ENCODE data around the gene SPACA6. TPM values are rescaled to one million over a fixed set of nuclear protein-coding genes. Genes with fewer than 3 reads are reported as not detected.
A peak's percentile ranks its signal among the peaks of the same experiment; 100 is the strongest.

Gene SPACA6
- total RNA-seq, 6 donors from 2014 or later = 6.2 to 157 (median 19.7) TPM

DNA sequence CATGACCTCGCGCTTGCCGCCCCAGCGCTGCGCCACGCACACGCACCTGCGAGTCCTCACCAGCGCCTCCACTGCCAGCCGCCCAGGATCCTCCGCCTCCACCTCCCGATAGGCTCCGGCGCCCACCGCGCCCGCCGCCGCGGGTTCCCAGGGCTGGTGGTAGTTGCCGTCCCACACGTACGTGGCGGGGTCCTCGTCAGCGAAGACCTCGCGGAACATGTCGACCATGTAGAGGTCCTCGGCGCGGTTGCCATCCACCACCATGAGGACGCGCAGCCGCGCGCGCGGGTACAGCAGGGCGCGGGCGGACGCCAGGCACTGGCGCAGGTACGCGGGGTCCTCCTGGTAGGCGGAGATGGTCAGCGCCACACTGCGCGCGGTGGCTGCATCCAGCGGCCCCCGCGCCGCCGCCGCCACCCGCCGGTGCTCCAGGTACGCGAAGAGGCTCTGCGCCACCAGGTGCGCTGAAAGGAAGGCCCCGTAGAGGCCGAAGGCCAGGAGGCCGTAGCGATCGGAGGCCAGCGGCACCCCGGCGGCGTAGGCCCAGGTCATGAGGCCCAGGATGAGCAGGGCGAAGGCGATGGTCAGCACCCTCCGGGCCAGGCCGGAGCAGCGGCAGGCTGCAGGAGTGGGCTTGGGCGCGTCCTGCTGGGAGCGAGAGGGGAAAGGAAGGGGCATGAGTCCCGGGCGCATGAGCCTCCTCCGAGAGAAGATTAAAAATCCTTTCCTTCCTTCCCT, 26.3 kb downstream of the SPACA6 start:
- no peak for ATAC-seq (ENCODE audit: low FRiP score in 2 of 2)

DNA sequence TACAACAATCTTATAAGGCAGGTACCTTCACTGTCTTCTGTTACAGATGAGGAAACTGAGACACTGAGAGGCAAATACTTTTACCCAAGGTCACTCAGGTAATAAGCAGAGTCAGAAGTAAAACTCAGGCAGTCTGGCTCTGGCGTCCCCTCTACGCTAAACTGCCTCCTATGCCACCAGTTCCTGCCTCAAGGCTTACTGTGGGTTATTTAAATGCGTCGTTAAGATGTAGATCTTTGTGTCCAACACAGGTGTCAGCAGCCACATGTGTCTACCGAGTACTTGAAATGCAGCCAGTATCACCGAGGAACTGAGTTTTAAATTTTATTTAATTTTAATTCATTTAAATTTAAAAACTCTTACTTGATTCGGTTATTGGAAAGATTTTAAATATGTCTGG, 28.8 kb downstream of the SPACA6 start:
- Histone ChIP-seq H3K36me3 (no peaks in the 10 kb centered on the region), H3K4me1 (peaks cover 0 to 9% (median 7%) of the 10 kb centered on the region in 4 donors), H3K27ac (no peak overlapping the region), H3K27me3 (peaks cover 0 to 28% (median 15%) of the 10 kb centered on the region in 4 donors), H3K4me3 (no peak overlapping the region), H3K9me3 (no peaks in the 10 kb centered on the region)
- ATAC-seq (ENCODE audit: low FRiP score in 2 of 2) (no peak), DNase-seq (no peak)
- WGBS, 2 donors = 79 to 81% methylated on average over 7 of the region's 7 CpGs
- no peak for TF ChIP-seq POLR2AphosphoS5 (IDR thresholded peaks at IDR 0.05)
- no peak for TF ChIP-seq EP300 (IDR thresholded peaks at IDR 0.05)
- TF ChIP-seq POLR2A (IDR thresholded peaks at IDR 0.05) = no peak
- TF ChIP-seq, protein P1, sequence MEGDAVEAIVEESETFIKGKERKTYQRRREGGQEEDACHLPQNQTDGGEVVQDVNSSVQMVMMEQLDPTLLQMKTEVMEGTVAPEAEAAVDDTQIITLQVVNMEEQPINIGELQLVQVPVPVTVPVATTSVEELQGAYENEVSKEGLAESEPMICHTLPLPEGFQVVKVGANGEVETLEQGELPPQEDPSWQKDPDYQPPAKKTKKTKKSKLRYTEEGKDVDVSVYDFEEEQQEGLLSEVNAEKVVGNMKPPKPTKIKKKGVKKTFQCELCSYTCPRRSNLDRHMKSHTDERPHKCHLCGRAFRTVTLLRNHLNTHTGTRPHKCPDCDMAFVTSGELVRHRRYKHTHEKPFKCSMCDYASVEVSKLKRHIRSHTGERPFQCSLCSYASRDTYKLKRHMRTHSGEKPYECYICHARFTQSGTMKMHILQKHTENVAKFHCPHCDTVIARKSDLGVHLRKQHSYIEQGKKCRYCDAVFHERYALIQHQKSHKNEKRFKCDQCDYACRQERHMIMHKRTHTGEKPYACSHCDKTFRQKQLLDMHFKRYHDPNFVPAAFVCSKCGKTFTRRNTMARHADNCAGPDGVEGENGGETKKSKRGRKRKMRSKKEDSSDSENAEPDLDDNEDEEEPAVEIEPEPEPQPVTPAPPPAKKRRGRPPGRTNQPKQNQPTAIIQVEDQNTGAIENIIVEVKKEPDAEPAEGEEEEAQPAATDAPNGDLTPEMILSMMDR (IDR thresholded peaks at IDR 0.05) = no peak

More for the DNA sequence above, 26.3 kb downstream of the SPACA6 start:
- WGBS, 2 donors = 3 to 6% methylated on average over 18 to 57 of the region's 83 CpGs
- TF ChIP-seq POLR2A (IDR thresholded peaks at IDR 0.05) (no peak), EP300 (IDR thresholded peaks at IDR 0.05) (no peak), POLR2AphosphoS5 (IDR thresholded peaks at IDR 0.05) (no peak)
- TF ChIP-seq, protein P1 (IDR thresholded peaks at IDR 0.05) = no peak
- H3K4me1 ChIP-seq = peaks cover 0 to 9% (median 7%) of the 10 kb centered on the region in 4 donors
- no peaks in the 10 kb centered on the region for H3K9me3 ChIP-seq
- H3K4me3 ChIP-seq = peak overlapping the region in 2 of 4 donors; percentile 6 to 17
- H3K27me3 ChIP-seq = peaks cover 0 to 22% (median 13%) of the 10 kb centered on the region in 4 donors
- peak in 1 of 2 donors; percentile 85 for DNase-seq
- no peak overlapping the region for H3K27ac ChIP-seq
- H3K36me3 ChIP-seq = no peaks in the 10 kb centered on the region

DNA sequence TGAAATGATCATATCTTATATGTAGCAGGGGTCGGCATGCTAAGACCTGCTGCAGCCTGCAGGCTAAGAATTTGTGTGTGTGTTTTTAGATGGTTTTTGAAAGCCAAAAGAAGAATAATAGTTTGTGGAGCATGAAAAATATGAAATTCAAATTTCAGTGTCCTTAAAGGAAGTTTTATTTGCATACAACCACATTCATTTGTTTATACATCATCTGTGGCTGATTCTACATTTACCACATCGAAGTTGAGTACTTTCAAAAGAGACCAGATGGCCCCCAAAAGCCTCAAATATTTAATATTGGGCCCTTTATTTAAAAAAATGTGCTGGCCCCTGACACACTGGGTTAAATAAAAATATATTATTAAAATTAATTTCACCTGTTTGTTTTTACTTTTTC, 29.4 kb downstream of the SPACA6 start:
- WGBS, 2 donors = 68 to 74% methylated on average over 2 of the region's 2 CpGs
- no peak for ATAC-seq (ENCODE audit: low FRiP score in 2 of 2)
- no peaks in the 10 kb centered on the region for H3K9me3 ChIP-seq

DNA sequence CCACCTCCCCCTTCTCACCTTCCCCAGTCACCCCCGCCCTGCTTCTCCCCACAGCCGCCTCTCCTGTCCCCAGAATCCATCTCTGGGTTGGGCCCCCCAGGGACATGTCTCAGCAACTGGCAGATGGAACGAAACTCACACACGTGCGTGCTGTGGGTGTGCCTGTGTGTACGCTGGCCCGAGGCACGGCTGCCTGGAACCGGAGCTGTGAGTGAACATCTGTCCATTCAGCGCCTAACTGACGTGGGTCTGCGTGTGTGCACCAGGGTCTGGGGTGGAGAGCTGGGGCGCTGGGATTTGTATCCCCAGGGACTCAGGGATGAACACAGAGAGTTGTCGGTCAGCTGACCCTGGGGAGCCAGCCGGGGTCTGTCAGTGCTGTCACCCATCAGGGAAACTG, 31.4 kb downstream of the SPACA6 start:
- no peaks in the 10 kb centered on the region for H3K9me3 ChIP-seq

More for the DNA sequence above, 29.4 kb downstream of the SPACA6 start:
- DNase-seq = no peak
- Histone ChIP-seq H3K27me3 (peaks cover 0 to 28% (median 15%) of the 10 kb centered on the region in 4 donors), H3K4me1 (peaks cover 0 to 9% (median 7%) of the 10 kb centered on the region in 4 donors), H3K27ac (no peak overlapping the region), H3K4me3 (no peak overlapping the region), H3K36me3 (no peaks in the 10 kb centered on the region)
- TF ChIP-seq EP300 (IDR thresholded peaks at IDR 0.05) (no peak), POLR2AphosphoS5 (IDR thresholded peaks at IDR 0.05) (no peak), POLR2A (IDR thresholded peaks at IDR 0.05) (no peak)
- TF ChIP-seq, protein P1 (IDR thresholded peaks at IDR 0.05) = no peak

More for the DNA sequence above, 31.4 kb downstream of the SPACA6 start:
- H3K4me1 ChIP-seq = peaks cover 0 to 4% (median 2%) of the 10 kb centered on the region in 4 donors
- 47 to 67% methylated on average over 15 of the region's 15 CpGs for WGBS, 2 donors
- ATAC-seq (ENCODE audit: low FRiP score in 2 of 2) (peak; percentile 23 to 61), DNase-seq (peak in 1 of 2 donors; percentile 67)
- no peak overlapping the region for H3K4me3 ChIP-seq
- TF ChIP-seq EP300 (IDR thresholded peaks at IDR 0.05) (no peak), POLR2AphosphoS5 (IDR thresholded peaks at IDR 0.05) (no peak), POLR2A (IDR thresholded peaks at IDR 0.05) (no peak)
- TF ChIP-seq, protein P1 (IDR thresholded peaks at IDR 0.05) = no peak
- H3K27ac ChIP-seq = no peak overlapping the region
- H3K36me3 ChIP-seq = no peaks in the 10 kb centered on the region
- H3K27me3 ChIP-seq = peaks cover 0 to 22% (median 10%) of the 10 kb centered on the region in 4 donors
